ENCODE results near the gene NOS1. TPM values are rescaled to one million over a fixed set of nuclear protein-coding genes. Genes with fewer than 3 reads are reported as not detected.

Gene NOS1
- total RNA-seq, 1 experiment from 2014 or later = 25.2 TPM

DNA sequence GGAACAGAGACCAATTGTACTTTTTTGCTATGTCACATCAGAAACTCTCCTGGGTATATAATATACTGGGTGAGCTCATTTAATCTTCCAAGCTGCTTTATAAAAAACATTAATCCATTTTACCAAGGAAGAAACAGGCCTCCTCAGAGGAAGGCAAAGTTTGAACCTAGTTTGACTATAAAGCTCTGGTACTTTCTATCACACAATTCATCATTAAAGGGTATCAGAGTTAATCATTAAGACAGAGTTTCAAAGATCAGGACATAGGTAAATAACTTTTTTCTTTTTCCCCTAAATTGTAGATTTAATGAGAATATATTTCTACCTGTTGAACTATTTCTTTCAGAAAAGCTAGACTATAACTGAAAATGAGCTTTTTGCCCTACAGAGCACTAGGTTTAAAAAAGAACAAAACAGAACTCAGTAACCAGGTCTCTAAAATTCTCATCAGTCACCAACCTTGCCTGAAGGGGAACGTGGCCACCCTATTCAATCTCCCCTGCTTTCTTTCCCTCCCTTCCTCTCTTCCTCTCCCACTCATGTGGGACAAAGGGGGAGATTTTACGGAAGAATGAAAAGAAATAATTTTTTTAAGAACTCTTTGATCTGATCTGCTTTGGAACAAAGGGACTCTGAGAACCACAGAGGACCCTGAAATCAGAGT, 189.8 kb downstream of the NOS1 start:
- Histone ChIP-seq H3K27ac (ENCODE audit: low read depth, low read length, poor library complexity, severe bottlenecking) (no peak overlapping the region), H3K27me3 (replicated peaks; ENCODE audit: insufficient read depth, low read depth, low read length, poor library complexity) (no peaks in the 10 kb centered on the region), H3K9me3 (ENCODE audit: low read depth, low read length, poor library complexity, severe bottlenecking) (no peaks in the 10 kb centered on the region), H3K4me3 (ENCODE audit: low read depth, low read length, poor library complexity, severe bottlenecking) (no peak overlapping the region), H3K4me1 (ENCODE audit: insufficient read depth, low read length, poor library complexity, severe bottlenecking) (no peaks in the 10 kb centered on the region), H3K36me3 (ENCODE audit: insufficient read depth, low read length, poor library complexity, severe bottlenecking) (peaks cover 85% of the 10 kb centered on the region)
- intact Hi-C loops (cut with micrococcal nuclease; ENCODE audit: unreplicated experiment) = no loop called here
- no peak for DNase-seq (ENCODE audit: low spot score)
- CTCF ChIA-PET = no interaction called here
- POLR2A ChIA-PET (ENCODE audit: low non-redundant PET) = no interaction called here
- BruUV-seq (replicated peaks) = no TSS peak
- TF ChIP-seq, protein P1, sequence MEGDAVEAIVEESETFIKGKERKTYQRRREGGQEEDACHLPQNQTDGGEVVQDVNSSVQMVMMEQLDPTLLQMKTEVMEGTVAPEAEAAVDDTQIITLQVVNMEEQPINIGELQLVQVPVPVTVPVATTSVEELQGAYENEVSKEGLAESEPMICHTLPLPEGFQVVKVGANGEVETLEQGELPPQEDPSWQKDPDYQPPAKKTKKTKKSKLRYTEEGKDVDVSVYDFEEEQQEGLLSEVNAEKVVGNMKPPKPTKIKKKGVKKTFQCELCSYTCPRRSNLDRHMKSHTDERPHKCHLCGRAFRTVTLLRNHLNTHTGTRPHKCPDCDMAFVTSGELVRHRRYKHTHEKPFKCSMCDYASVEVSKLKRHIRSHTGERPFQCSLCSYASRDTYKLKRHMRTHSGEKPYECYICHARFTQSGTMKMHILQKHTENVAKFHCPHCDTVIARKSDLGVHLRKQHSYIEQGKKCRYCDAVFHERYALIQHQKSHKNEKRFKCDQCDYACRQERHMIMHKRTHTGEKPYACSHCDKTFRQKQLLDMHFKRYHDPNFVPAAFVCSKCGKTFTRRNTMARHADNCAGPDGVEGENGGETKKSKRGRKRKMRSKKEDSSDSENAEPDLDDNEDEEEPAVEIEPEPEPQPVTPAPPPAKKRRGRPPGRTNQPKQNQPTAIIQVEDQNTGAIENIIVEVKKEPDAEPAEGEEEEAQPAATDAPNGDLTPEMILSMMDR (conservative IDR thresholded peaks at IDR 0.05; ENCODE audit: low read depth, low read length) = no peak
- no peak for TF ChIP-seq EZH2 (IDR thresholded peaks at IDR 0.05; ENCODE audit: borderline replicate concordance, low read depth, low read length, poor library complexity, severe bottlenecking)

DNA sequence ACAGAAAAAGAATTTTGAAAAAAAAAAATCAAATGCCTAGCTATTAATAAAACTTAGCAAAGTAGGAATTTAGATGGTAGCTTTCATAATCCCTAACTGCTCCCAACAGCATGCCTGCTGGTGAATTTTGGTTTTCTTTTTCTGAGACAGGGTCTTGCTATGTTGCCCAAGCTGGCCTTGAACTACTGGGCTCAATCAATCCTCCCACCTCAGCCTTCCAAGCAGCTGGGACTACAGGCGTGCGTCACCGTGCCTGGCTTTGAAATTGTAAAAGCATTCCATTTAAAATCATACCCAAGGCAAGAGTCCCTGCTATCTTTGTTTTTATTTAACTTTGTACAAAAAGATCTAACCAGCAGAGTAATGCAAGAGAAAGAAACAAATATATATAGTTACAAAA, 191.9 kb downstream of the NOS1 start:
- no peaks in the 10 kb centered on the region for H3K4me1 ChIP-seq (ENCODE audit: insufficient read depth, low read length, poor library complexity, severe bottlenecking)
- no peaks in the 10 kb centered on the region for H3K27me3 ChIP-seq (replicated peaks; ENCODE audit: insufficient read depth, low read depth, low read length, poor library complexity)
- intact Hi-C loops (cut with micrococcal nuclease; ENCODE audit: unreplicated experiment) = no loop called here
- no peak for DNase-seq (ENCODE audit: low spot score)
- no peak overlapping the region for H3K4me3 ChIP-seq (ENCODE audit: low read depth, low read length, poor library complexity, severe bottlenecking)
- ChIA-PET POLR2A (ENCODE audit: low non-redundant PET) (no interaction called here), CTCF (no interaction called here)
- H3K9me3 ChIP-seq (ENCODE audit: low read depth, low read length, poor library complexity, severe bottlenecking) = no peaks in the 10 kb centered on the region
- no TSS peak for BruUV-seq (replicated peaks)
- TF ChIP-seq, protein P1 (conservative IDR thresholded peaks at IDR 0.05; ENCODE audit: low read depth, low read length) = no peak
- TF ChIP-seq EZH2 (IDR thresholded peaks at IDR 0.05; ENCODE audit: borderline replicate concordance, low read depth, low read length, poor library complexity, severe bottlenecking) = no peak
- no peak overlapping the region for H3K27ac ChIP-seq (ENCODE audit: low read depth, low read length, poor library complexity, severe bottlenecking)
- H3K36me3 ChIP-seq (ENCODE audit: insufficient read depth, low read length, poor library complexity, severe bottlenecking) = peaks cover 86% of the 10 kb centered on the region

DNA sequence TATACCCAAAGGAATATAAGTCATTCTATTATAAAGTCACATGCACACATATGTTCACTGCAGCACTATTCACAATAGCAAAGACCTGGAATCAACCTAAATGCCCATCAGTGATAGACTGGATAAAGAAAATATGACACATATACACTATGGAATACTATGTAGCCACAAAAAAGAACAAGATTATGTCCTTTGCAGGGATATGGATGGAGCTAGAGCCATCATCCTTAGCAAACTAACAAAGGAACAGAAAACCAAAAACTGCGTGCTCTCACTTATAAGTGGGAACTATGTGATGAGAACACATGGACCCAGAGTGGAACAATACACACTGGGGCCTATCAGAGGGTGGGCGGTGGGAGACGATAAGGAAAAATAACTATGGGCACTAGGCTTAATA, 192.4 kb downstream of the NOS1 start:
- BruUV-seq (replicated peaks) = no TSS peak
- ChIA-PET CTCF (no interaction called here), POLR2A (ENCODE audit: low non-redundant PET) (no interaction called here)
- TF ChIP-seq EZH2 (IDR thresholded peaks at IDR 0.05; ENCODE audit: borderline replicate concordance, low read depth, low read length, poor library complexity, severe bottlenecking) = no peak
- Histone ChIP-seq H3K27ac (ENCODE audit: low read depth, low read length, poor library complexity, severe bottlenecking) (no peak overlapping the region), H3K4me3 (ENCODE audit: low read depth, low read length, poor library complexity, severe bottlenecking) (no peak overlapping the region), H3K36me3 (ENCODE audit: insufficient read depth, low read length, poor library complexity, severe bottlenecking) (peaks cover 83% of the 10 kb centered on the region), H3K27me3 (replicated peaks; ENCODE audit: insufficient read depth, low read depth, low read length, poor library complexity) (no peaks in the 10 kb centered on the region), H3K9me3 (ENCODE audit: low read depth, low read length, poor library complexity, severe bottlenecking) (no peaks in the 10 kb centered on the region), H3K4me1 (ENCODE audit: insufficient read depth, low read length, poor library complexity, severe bottlenecking) (no peaks in the 10 kb centered on the region)
- no peak for DNase-seq (ENCODE audit: low spot score)
- intact Hi-C loops (cut with micrococcal nuclease; ENCODE audit: unreplicated experiment) = no loop called here

DNA sequence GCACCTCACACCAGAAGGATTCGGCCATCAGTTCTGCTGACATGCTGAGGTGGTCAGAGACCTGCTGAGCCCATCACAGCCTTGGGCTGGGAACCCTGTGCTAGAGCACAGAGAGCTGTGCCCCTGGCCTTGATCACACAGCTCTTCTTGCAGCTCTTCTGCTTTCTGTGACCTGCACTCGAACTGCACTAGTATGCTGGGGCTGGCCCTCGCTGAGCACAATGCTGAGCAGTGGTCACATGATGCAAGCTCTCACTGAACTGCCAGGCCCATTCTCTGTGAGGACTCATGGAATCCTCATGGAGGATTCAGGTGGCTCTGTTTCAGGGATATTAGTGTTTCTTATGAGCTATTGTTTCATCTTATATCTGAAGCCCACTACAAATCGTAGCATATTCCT, 193.7 kb downstream of the NOS1 start:
- Histone ChIP-seq H3K9me3 (ENCODE audit: low read depth, low read length, poor library complexity, severe bottlenecking) (no peaks in the 10 kb centered on the region), H3K4me1 (ENCODE audit: insufficient read depth, low read length, poor library complexity, severe bottlenecking) (no peaks in the 10 kb centered on the region), H3K27ac (ENCODE audit: low read depth, low read length, poor library complexity, severe bottlenecking) (no peak overlapping the region), H3K36me3 (ENCODE audit: insufficient read depth, low read length, poor library complexity, severe bottlenecking) (peaks cover 81% of the 10 kb centered on the region), H3K27me3 (replicated peaks; ENCODE audit: insufficient read depth, low read depth, low read length, poor library complexity) (no peaks in the 10 kb centered on the region), H3K4me3 (ENCODE audit: low read depth, low read length, poor library complexity, severe bottlenecking) (no peak overlapping the region)
- ChIA-PET POLR2A (ENCODE audit: low non-redundant PET) (no interaction called here), CTCF (interaction anchor here (0.6 kb wide), 3 partner anchors 15 to 48 kb away, joined by 5 to 9 read pairs (median 7); no protein-coding TSS in a partner anchor)
- intact Hi-C loops (cut with micrococcal nuclease; ENCODE audit: unreplicated experiment) = no loop called here
- TF ChIP-seq EZH2 (IDR thresholded peaks at IDR 0.05; ENCODE audit: borderline replicate concordance, low read depth, low read length, poor library complexity, severe bottlenecking) = no peak
- TF ChIP-seq, protein P1 (conservative IDR thresholded peaks at IDR 0.05; ENCODE audit: low read depth, low read length) = no peak
- BruUV-seq (replicated peaks) = no TSS peak
- no peak for DNase-seq (ENCODE audit: low spot score)

Measured in A673 (cell line).